ENCODE data around the gene TTC7B. TPM values are rescaled to one million over a fixed set of nuclear protein-coding genes. Genes with fewer than 3 reads are reported as not detected.

The TTC7B gene
- total RNA-seq, 1 donor from 2014 or later: 46.0 TPM

DNA sequence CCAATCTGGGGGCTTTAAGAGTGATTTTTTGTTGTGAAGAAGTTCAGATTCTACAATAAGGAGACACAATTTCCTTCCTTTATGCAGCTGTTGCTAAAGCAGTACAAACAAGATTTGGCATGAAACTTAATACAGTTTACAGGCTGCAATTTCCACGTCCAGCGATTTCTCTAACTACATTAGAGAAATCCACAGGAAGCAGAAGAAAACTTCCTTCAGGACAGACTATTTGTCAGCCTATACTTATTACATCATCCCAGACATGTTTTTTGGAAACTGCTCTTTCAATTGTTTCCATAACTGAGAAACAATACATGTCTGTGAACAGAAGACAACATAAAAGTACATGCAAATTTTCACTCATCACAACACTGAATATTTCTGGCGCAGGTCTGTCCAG lies 204.3 kb downstream of the TTC7B start:
- Histone ChIP-seq H3K27me3 (ENCODE audit: control insufficient read depth, insufficient read depth, low read length) (no peaks in the 10 kb centered on the region), H3K4me3 (ENCODE audit: low read depth, low read length) (no peak overlapping the region), H3K36me3 (ENCODE audit: control insufficient read depth, insufficient read depth, low read length) (no peaks in the 10 kb centered on the region)
- TF ChIP-seq, protein P1, sequence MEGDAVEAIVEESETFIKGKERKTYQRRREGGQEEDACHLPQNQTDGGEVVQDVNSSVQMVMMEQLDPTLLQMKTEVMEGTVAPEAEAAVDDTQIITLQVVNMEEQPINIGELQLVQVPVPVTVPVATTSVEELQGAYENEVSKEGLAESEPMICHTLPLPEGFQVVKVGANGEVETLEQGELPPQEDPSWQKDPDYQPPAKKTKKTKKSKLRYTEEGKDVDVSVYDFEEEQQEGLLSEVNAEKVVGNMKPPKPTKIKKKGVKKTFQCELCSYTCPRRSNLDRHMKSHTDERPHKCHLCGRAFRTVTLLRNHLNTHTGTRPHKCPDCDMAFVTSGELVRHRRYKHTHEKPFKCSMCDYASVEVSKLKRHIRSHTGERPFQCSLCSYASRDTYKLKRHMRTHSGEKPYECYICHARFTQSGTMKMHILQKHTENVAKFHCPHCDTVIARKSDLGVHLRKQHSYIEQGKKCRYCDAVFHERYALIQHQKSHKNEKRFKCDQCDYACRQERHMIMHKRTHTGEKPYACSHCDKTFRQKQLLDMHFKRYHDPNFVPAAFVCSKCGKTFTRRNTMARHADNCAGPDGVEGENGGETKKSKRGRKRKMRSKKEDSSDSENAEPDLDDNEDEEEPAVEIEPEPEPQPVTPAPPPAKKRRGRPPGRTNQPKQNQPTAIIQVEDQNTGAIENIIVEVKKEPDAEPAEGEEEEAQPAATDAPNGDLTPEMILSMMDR (IDR thresholded peaks at IDR 0.05; ENCODE audit: insufficient read depth, low read length, poor library complexity, severe bottlenecking): no peak
- no peak for DNase-seq (ENCODE audit: low read depth)

DNA sequence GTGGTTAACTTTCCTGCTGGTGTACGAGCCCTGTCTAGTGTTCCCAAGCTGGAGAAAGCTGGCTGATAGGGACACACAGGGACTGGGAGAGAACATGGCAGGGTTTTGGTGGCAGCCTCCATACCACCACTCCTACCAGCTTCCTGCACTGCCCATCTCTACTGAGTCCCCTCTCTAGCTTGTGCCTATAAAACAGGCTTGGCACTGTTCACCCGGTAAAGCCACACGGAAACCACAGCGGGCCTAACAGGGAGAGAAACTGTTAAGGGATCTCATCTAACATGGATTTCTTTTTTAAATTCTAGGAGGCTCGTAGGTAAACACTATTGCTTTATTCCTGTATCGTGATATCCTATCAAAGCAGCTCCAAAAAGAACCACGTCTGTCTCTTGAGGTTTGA lies 204.7 kb downstream of the TTC7B start:
- no peaks in the 10 kb centered on the region for H3K36me3 ChIP-seq (ENCODE audit: control insufficient read depth, insufficient read depth, low read length)
- no peak for DNase-seq (ENCODE audit: low read depth)
- no peak overlapping the region for H3K4me3 ChIP-seq (ENCODE audit: low read depth, low read length)
- TF ChIP-seq, protein P1 (IDR thresholded peaks at IDR 0.05; ENCODE audit: insufficient read depth, low read length, poor library complexity, severe bottlenecking): no peak
- H3K27me3 ChIP-seq (ENCODE audit: control insufficient read depth, insufficient read depth, low read length): no peaks in the 10 kb centered on the region

DNA sequence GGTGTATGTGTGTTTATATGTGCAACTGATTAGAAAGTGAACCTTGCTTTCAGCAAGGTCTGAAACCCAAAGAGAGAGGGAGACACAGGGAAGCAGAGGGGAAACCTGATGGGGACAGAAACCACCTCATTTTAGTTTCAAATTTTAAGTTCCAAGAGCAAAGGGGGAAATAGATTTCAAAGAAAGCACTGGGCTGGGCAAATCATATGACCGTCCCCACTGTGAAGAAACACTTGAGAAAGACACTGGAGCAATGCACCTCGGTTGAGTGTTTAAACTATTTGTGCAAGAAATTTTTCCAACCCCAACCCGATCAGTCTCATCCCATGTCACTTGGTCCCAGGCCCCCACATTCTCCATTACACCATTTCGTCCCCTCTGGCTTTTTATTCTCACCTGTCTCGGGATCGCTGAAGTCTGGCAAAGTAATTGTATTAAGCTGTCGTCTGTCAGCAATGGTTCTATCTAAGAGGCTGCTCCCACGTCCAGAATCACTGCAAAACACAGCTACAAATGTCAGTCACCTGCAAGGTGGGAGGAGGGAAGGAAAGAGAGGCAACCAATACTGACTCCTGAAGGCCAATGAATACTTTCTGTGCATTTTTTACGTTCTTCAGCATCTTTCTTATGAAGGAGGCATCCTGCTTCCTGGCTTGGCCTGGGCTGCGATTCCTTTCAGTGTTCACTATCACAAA lies 205.7 kb downstream of the TTC7B start:
- Histone ChIP-seq H3K27me3 (ENCODE audit: control insufficient read depth, insufficient read depth, low read length) (no peaks in the 10 kb centered on the region), H3K4me3 (ENCODE audit: low read depth, low read length) (no peak overlapping the region), H3K36me3 (ENCODE audit: control insufficient read depth, insufficient read depth, low read length) (no peaks in the 10 kb centered on the region)
- no peak for DNase-seq (ENCODE audit: low read depth)
- TF ChIP-seq, protein P1 (IDR thresholded peaks at IDR 0.05; ENCODE audit: insufficient read depth, low read length, poor library complexity, severe bottlenecking): no peak

DNA sequence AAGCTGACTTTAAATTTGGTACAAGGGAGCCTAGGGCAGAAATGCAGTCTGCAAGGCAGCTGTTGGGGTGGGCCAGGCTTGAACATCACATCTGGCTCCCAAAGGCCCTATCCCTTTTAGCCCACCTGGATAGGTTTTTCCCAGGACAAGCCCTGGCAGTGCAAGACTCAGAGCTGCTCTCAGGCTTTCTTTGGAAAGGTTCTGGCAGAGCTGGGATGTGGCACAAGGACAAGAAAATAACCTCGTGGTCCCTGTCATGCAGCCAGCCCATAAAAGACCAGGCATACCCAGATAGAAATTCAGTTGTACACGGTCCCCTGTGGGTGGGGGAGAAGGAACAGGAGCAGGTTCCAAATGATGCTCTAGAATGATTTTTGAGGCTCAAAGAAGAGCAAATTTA lies 206.9 kb downstream of the TTC7B start:
- Histone ChIP-seq H3K36me3 (ENCODE audit: control insufficient read depth, insufficient read depth, low read length) (no peaks in the 10 kb centered on the region), H3K27me3 (ENCODE audit: control insufficient read depth, insufficient read depth, low read length) (no peaks in the 10 kb centered on the region), H3K4me3 (ENCODE audit: low read depth, low read length) (no peak overlapping the region)
- TF ChIP-seq, protein P1 (IDR thresholded peaks at IDR 0.05; ENCODE audit: insufficient read depth, low read length, poor library complexity, severe bottlenecking): no peak
- DNase-seq (ENCODE audit: low read depth): no peak

DNA sequence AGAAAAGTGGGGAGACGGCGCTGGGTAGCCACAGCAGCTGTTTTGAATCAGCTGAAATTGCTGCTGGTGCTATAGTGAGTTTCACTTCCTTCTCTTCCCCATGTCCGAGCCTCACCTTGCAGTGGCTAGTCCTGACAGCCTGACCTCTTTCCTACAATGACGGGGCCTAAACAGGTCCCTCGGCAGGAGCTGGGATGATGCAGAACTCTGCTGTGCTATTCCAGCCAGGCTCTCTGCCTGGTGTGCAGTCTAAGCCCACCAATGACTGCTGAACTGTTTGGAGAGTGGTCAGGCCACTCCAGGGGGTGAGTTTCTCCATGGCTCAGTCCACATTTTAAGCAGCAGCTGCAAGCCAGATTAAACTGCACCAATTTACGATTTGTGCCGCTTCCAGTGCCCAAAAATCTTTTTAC lies 207.3 kb downstream of the TTC7B start:
- TF ChIP-seq, protein P1 (IDR thresholded peaks at IDR 0.05; ENCODE audit: insufficient read depth, low read length, poor library complexity, severe bottlenecking): no peak
- Histone ChIP-seq H3K27me3 (ENCODE audit: control insufficient read depth, insufficient read depth, low read length) (no peaks in the 10 kb centered on the region), H3K36me3 (ENCODE audit: control insufficient read depth, insufficient read depth, low read length) (no peaks in the 10 kb centered on the region), H3K4me3 (ENCODE audit: low read depth, low read length) (no peak overlapping the region)
- no peak for DNase-seq (ENCODE audit: low read depth)

DNA sequence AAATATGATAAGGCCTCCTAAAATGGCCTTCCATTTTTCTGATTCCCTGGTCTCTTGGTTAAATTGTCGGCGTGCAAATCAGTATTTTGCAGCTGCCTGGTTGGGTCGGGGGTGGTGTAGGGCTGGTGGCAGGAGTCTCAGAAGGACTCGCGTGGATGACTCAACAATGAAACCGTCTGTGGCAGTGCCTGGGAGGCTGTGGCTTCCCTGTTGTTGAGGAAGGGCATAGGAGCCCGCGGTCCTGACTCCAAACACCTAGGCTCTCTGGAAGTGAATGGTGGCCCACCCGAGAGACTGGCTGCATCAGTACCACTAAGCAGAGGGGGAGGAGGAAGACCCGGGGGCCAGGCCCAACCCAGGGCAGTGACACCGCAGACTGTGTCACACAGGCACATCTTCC lies 207.9 kb downstream of the TTC7B start:
- Histone ChIP-seq H3K27me3 (ENCODE audit: control insufficient read depth, insufficient read depth, low read length) (no peaks in the 10 kb centered on the region), H3K4me3 (ENCODE audit: low read depth, low read length) (no peak overlapping the region), H3K36me3 (ENCODE audit: control insufficient read depth, insufficient read depth, low read length) (no peaks in the 10 kb centered on the region)
- no peak for DNase-seq (ENCODE audit: low read depth)
- TF ChIP-seq, protein P1 (IDR thresholded peaks at IDR 0.05; ENCODE audit: insufficient read depth, low read length, poor library complexity, severe bottlenecking): no peak
